HL-60 (cell line): ENCODE results near the gene MAP3K5.

ENCODE experiments used
- CTCF ChIP-seq: IDR thresholded peaks from one replicate; pipeline ENCODE4 v1.5.1; 2011; ENCODE audit warnings: low read length, control low read depth, inconsistent platforms; ENCODE audit not compliant: insufficient read depth
- REST ChIP-seq: IDR thresholded peaks from 2 replicates; pipeline ENCODE4 v1.6.1; 2012; ENCODE audit warnings: low read depth; ENCODE audit not compliant: insufficient replicate concordance

- no peak for TF ChIP-seq CTCF
- TF ChIP-seq REST: no peak
These were observed 282.0 kb downstream of the MAP3K5 start for GRCh38 chr6:136510299-136510698.
